ENCODE results near the gene RYR1. TPM values are rescaled to one million over a fixed set of nuclear protein-coding genes. Genes with fewer than 3 reads are reported as not detected.

The RYR1 gene
- total RNA-seq, 1 experiment from 2014 or later: 34.2 TPM

DNA sequence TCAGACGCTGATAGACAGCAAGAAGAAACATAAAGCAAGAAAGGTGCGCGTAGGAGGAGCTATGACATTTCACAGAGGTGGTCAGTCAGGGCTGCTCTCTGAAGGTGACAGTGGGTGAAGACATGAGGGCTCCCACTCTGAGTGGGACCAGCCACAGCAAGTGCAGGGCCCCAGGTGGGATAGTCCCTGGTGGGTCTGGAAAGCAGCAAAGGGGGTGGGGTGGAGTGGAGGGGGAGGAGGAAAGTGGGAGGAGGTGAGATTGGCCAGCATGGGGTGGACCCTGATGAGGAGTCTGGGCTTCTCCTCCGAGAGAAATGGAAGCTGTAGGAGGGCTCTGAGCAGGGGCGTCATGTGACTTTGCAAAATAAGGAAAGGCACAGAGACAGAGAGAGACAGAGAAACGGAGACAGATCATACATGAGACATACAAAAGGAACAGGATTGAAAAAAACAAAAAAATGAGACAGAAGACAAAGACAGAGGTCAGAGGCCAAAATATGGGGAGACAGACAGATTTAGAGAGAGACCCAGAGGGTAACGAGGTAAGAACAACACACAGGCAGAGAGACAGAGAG lies 181.6 kb downstream of the RYR1 start:
- no peak for DNase-seq (ENCODE audit: low read depth, low spot score)
- ChIA-PET POLR2A (interaction anchor here (0.7 to 0.9 kb wide), 3 partner anchors 11 to 1512 kb away, joined by 7 to 27 read pairs (median 15); no protein-coding TSS in a partner anchor), CTCF (interaction anchor here (0.5 to 1.6 kb wide), 5 partner anchors 19 to 253 kb away, joined by 3 to 6 read pairs (median 5); partner anchors contain the start of gene FAM98C)
- Histone ChIP-seq H3K4me1 (ENCODE audit: control insufficient read depth, insufficient read depth, low read length) (peaks cover 13% of the 10 kb centered on the region), H3K9me3 (ENCODE audit: control insufficient read depth, insufficient read depth, low read depth, low read length) (no peaks in the 10 kb centered on the region), H3K27me3 (ENCODE audit: control insufficient read depth, insufficient read depth, low read length) (no peaks in the 10 kb centered on the region), H3K36me3 (ENCODE audit: control insufficient read depth, insufficient read depth, low read length) (no peaks in the 10 kb centered on the region), H3K27ac (ENCODE audit: low read length) (no peak overlapping the region), H3K4me3 (ENCODE audit: low read depth in 2 of 2, low read length in 2 of 2) (no peak overlapping the region)
- no peak for ATAC-seq
- in situ Hi-C loops (cut with HindIII; ENCODE audit: low pct_unique_long_range_greater_than_20kb, low sequenced_read_pairs) (loop anchor here (5.0 kb wide), 1 partner anchor 68 kb away; no protein-coding TSS in a partner anchor), intact Hi-C loops (cut with micrococcal nuclease; ENCODE audit: unreplicated experiment) (loop anchor here (5.0 kb wide), 2 partner anchors 73 to 98 kb away; no protein-coding TSS in a partner anchor)
- no TSS peak for BruUV-seq (replicated peaks)
- no peak for TF ChIP-seq TCF7L2 (IDR thresholded peaks at IDR 0.05; ENCODE audit: low read depth, low read length)
- TF ChIP-seq, protein P1, sequence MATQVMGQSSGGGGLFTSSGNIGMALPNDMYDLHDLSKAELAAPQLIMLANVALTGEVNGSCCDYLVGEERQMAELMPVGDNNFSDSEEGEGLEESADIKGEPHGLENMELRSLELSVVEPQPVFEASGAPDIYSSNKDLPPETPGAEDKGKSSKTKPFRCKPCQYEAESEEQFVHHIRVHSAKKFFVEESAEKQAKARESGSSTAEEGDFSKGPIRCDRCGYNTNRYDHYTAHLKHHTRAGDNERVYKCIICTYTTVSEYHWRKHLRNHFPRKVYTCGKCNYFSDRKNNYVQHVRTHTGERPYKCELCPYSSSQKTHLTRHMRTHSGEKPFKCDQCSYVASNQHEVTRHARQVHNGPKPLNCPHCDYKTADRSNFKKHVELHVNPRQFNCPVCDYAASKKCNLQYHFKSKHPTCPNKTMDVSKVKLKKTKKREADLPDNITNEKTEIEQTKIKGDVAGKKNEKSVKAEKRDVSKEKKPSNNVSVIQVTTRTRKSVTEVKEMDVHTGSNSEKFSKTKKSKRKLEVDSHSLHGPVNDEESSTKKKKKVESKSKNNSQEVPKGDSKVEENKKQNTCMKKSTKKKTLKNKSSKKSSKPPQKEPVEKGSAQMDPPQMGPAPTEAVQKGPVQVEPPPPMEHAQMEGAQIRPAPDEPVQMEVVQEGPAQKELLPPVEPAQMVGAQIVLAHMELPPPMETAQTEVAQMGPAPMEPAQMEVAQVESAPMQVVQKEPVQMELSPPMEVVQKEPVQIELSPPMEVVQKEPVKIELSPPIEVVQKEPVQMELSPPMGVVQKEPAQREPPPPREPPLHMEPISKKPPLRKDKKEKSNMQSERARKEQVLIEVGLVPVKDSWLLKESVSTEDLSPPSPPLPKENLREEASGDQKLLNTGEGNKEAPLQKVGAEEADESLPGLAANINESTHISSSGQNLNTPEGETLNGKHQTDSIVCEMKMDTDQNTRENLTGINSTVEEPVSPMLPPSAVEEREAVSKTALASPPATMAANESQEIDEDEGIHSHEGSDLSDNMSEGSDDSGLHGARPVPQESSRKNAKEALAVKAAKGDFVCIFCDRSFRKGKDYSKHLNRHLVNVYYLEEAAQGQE (IDR thresholded peaks at IDR 0.05; ENCODE audit: insufficient read depth in 1 of 2, low read depth in 2 of 2, low read length in 1 of 2): no peak

DNA sequence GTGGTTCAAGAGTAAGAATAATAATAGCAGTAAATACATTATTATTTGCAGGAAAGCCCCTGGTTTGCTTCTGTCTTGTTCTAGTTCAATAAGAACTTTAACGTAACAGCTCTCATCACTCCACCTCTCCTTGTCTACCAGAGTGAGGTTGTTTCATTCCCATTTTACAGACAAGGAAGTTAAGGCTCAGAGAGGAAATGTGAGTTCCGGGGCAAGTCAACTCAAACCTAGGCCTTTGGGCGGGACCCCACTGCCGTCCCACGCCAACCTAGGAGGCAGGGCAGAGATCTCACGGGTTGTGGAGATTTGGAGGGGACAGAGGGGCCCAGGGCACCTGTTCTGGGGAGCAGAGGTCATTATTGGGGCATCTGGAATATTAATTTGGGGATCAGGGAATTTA lies 182.8 kb downstream of the RYR1 start:
- Histone ChIP-seq H3K36me3 (ENCODE audit: control insufficient read depth, insufficient read depth, low read length) (peaks cover 7% of the 10 kb centered on the region), H3K9me3 (ENCODE audit: control insufficient read depth, insufficient read depth, low read depth, low read length) (no peaks in the 10 kb centered on the region), H3K4me3 (ENCODE audit: low read depth in 2 of 2, low read length in 2 of 2) (no peak overlapping the region), H3K27me3 (ENCODE audit: control insufficient read depth, insufficient read depth, low read length) (no peaks in the 10 kb centered on the region), H3K4me1 (ENCODE audit: control insufficient read depth, insufficient read depth, low read length) (peaks cover 16% of the 10 kb centered on the region), H3K27ac (ENCODE audit: low read length) (no peak overlapping the region)
- no peak for TF ChIP-seq SIN3A (IDR thresholded peaks at IDR 0.05; ENCODE audit: borderline replicate concordance, insufficient read depth, low read depth, low read length)
- TF ChIP-seq, protein P1 (IDR thresholded peaks at IDR 0.05; ENCODE audit: insufficient read depth in 1 of 2, low read depth in 2 of 2, low read length in 1 of 2): no peak
- TF ChIP-seq POLR2AphosphoS5 (IDR thresholded peaks at IDR 0.05; ENCODE audit: low read depth, low read length): no peak
- in situ Hi-C loops (cut with HindIII; ENCODE audit: low pct_unique_long_range_greater_than_20kb, low sequenced_read_pairs) (loop anchor here (5.0 kb wide), 1 partner anchor 69 kb away; no protein-coding TSS in a partner anchor), intact Hi-C loops (cut with micrococcal nuclease; ENCODE audit: unreplicated experiment) (loop anchor here (5.0 kb wide), 2 partner anchors 74 to 99 kb away; no protein-coding TSS in a partner anchor)
- CTCF ChIA-PET: interaction anchor here (0.6 to 0.9 kb wide), 5 partner anchors 26 to 634 kb away, joined by 3 to 8 read pairs (median 6); partner anchors contain the start of gene FAM98C
- DNase-seq (ENCODE audit: low read depth, low spot score) (no peak), ATAC-seq (no peak)
- POLR2A ChIA-PET: interaction anchor here (0.6 to 0.7 kb wide), 2 partner anchors 18 to 26 kb away, joined by 3 to 21 read pairs; no protein-coding TSS in a partner anchor
- BruUV-seq (replicated peaks): no TSS peak
